B cell (primary cell): ENCODE measurements around the gene STT3B. TPM values are rescaled to one million over a fixed set of nuclear protein-coding genes. Genes with fewer than 3 reads are reported as not detected.

ENCODE experiments used
- ATAC-seq: fragments of 200-7000 bp; cut with Tn5 transposase; one replicate; pipeline ENCODE4 v1.10.0; 2021; ENCODE audit warnings: low read depth, mild to moderate bottlenecking, moderate number of reproducible peaks, moderate library complexity
- CTCF ChIA-PET: fragments of 350-600 bp; sonication (Branson Sonifier 250); formaldehyde crosslinking; loops from one replicate; lab custom pipeline; 2021; ENCODE audit warnings: antibody characterized with exemption, inconsistent platforms; lab: Charles Lee
- POLR2A ChIA-PET: fragments of 350-600 bp; sonication (Branson Sonifier 250); formaldehyde crosslinking; loops from one replicate; lab custom pipeline; 2021; ENCODE audit warnings: antibody characterized with exemption; lab: Charles Lee
- DNase-seq: peaks from one replicate; pipeline ENCODE4 v3.0.0; 2013
- H2AFZ ChIP-seq: 2 replicates; pipeline ENCODE4 v1.6.1; 2012; ENCODE audit warnings: mild to moderate bottlenecking, low read depth, low read length; ENCODE audit not compliant: insufficient read depth, poor library complexity, severe bottlenecking
- H3K27ac ChIP-seq, 2 donors: 1 replicate in 1 of 2; 2 replicates in 1 of 2; pipeline ENCODE4 v1.5.1; 2012 to 2013; ENCODE audit warnings: low read length in 2 of 2, mild to moderate bottlenecking in 2 of 2, moderate library complexity in 1 of 2
- H3K27me3 ChIP-seq, 4 experiments: fragments of 200-600 bp in 1 of 4; sonication (generic) in 1 of 4; replicated peaks in 1 of 4; 1 replicate in 2 of 4; 2 replicates in 2 of 4; pipeline versions ENCODE4 v1.6.1 to v1.7.0; 2013 to 2016; ENCODE audit warnings: low read length in 3 of 4, mild to moderate bottlenecking in 2 of 4, mixed read lengths in 1 of 4, moderate library complexity in 1 of 4; ENCODE audit not compliant: insufficient read depth in 4 of 4, control insufficient read depth in 3 of 4; ENCODE audit errors: control extremely low read depth in 1 of 4
- H3K36me3 ChIP-seq, 2 experiments: replicated peaks in 1 of 2; 1 replicate in 1 of 2; 2 replicates in 1 of 2; pipeline versions ENCODE4 v1.6.1 to v1.7.1; 2013; ENCODE audit warnings: low read length in 1 of 2; ENCODE audit not compliant: insufficient read depth in 2 of 2, control insufficient read depth in 1 of 2; ENCODE audit errors: control extremely low read depth in 1 of 2, extremely low read depth in 1 of 2
- H3K4me1 ChIP-seq, 2 donors: fragments of 200-600 bp in 1 of 2; sonication (generic) in 1 of 2; 1 replicate in 1 of 2; 2 replicates in 1 of 2; pipeline versions ENCODE4 v1.5.1 to v1.6.1; 2013 to 2017; ENCODE audit warnings: low read length in 2 of 2; ENCODE audit not compliant: control insufficient read depth in 2 of 2, insufficient read depth in 2 of 2
- H3K4me2 ChIP-seq: replicated peaks from 2 replicates; pipeline ENCODE3; 2012; ENCODE audit warnings: mild to moderate bottlenecking, low read depth, low read length; ENCODE audit not compliant: poor library complexity, severe bottlenecking
- H3K4me3 ChIP-seq, 5 experiments: fragments of 200-600 bp in 1 of 5; sonication (generic) in 1 of 5; 1 replicate in 3 of 5; 2 replicates in 2 of 5; pipeline versions ENCODE4 v1.5.1 to v1.7.0; 2011 to 2016; ENCODE audit warnings: low read length in 4 of 5, mild to moderate bottlenecking in 4 of 5, low read depth in 2 of 5, control low read depth in 1 of 5, moderate library complexity in 1 of 5; ENCODE audit not compliant: insufficient read depth in 1 of 5; ENCODE audit errors: control extremely low read depth in 1 of 5, extremely low read depth in 1 of 5
- H3K79me2 ChIP-seq: fragments of 200-600 bp; sonication (generic); one replicate; pipeline ENCODE4 v1.6.0; 2016; ENCODE audit warnings: low read length; ENCODE audit not compliant: control insufficient read depth, insufficient read depth
- H3K9ac ChIP-seq: fragments of 200-600 bp; sonication (generic); 2 replicates; pipeline ENCODE4 v1.6.1; 2017; ENCODE audit warnings: mild to moderate bottlenecking, low read length, moderate library complexity
- H3K9me3 ChIP-seq, 3 donors: one replicate each; pipeline versions ENCODE4 v1.6.1 to v1.7.1; 2013; ENCODE audit warnings: low read length in 2 of 3; ENCODE audit not compliant: control insufficient read depth in 2 of 3, insufficient read depth in 1 of 3; ENCODE audit errors: control extremely low read depth in 1 of 3
- H4K20me1 ChIP-seq: 2 replicates; pipeline ENCODE4 v1.6.0; 2012; ENCODE audit warnings: mild to moderate bottlenecking, low read length; ENCODE audit not compliant: insufficient read depth, control insufficient read depth, poor library complexity, severe bottlenecking
- H3K27ac Mint-ChIP-seq: one replicate; pipeline ENCODE4 v1.8.0; 2021; ENCODE audit warnings: mixed read lengths
- H3K27me3 Mint-ChIP-seq: one replicate; pipeline ENCODE4 v1.8.0; 2021; ENCODE audit warnings: mixed read lengths
- H3K4me1 Mint-ChIP-seq: one replicate; pipeline ENCODE4 v1.8.0; 2021; ENCODE audit warnings: mixed read lengths
- H3K4me3 Mint-ChIP-seq: one replicate; pipeline ENCODE4 v1.8.0; 2021; ENCODE audit warnings: mixed read lengths
- H3K9me3 Mint-ChIP-seq: one replicate; pipeline ENCODE4 v1.8.0; 2022; ENCODE audit warnings: mixed read lengths; ENCODE audit not compliant: insufficient read depth
- EZH2 ChIP-seq: IDR thresholded peaks from 2 replicates; pipeline ENCODE4 v1.6.1; 2012; ENCODE audit warnings: borderline replicate concordance, low read depth, mild to moderate bottlenecking, moderate library complexity, low read length; ENCODE audit not compliant: insufficient read depth, poor library complexity, severe bottlenecking
- WGBS: methylation state at CpG from one replicate; pipeline ENCODE4 v1.1.5; 2013; ENCODE audit warnings: missing lambda C conversion rate; ENCODE audit not compliant: insufficient coverage; 5-methylcytosine and 5-hydroxymethylcytosine counted together
- intact Hi-C: fragments of 100-400 bp; cut with micrococcal nuclease; formaldehyde crosslinking; loops from one replicate; pipeline ENCODE4 v1.10.0; 2022
- polyA plus RNA-seq: library from polyadenylated mRNA; depleted of rRNA; stranded (reverse); fragments of >200 nt; gene quantifications from 2 replicates; pipeline ENCODE4 v1.2.3, GENCODE V29; 2012
- total RNA-seq, 2 donors: library from RNA; stranded (reverse); fragments of 120-200 nt in 1 of 2; gene quantifications; 1 replicate in 1 of 2; 2 replicates in 1 of 2; pipeline versions ENCODE4 v1.2.3 to v1.2.4, GENCODE V29; 2013 to 2022
- TF ChIP-seq, protein P1 (sequence below): fragments of 200-600 bp; IDR thresholded peaks from one replicate; pipeline ENCODE4 v1.8.0; 2022; ENCODE audit warnings: antibody characterized with exemption, mild to moderate bottlenecking

The STT3B gene
- total and polyA plus RNA-seq, 2 donors (not counting 1 experiment from before 2014, with no cell fraction given), result 35.4 to 79.2 TPM

DNA sequence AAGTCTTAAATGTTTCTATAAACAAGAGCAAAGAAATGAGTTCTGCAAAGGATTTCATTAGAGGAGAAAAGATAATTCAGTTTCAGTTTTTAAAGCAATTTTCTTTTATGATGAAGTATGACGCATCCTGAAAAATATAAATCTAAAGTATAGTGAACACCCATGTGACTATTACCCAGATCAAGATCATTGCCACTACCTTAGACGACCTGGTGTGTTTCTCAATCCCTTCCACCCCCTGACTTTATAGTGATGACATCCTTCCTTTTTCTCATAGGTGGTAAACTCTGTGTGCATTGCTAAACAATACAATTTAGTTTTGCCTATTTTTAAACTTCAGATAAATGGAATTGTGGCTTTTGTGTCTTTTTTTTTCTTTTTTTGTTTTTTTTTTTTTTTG is 8.4 kb downstream of the STT3B start:
- H3K27ac Mint-ChIP-seq, result no peak overlapping the region
- no peak overlapping the region for H3K4me2 ChIP-seq
- H3K27me3 ChIP-seq, result no peaks in the 10 kb centered on the region
- no peaks in the 10 kb centered on the region for H3K9me3 ChIP-seq
- H3K4me3 Mint-ChIP-seq, result no peak overlapping the region
- no peaks in the 10 kb centered on the region for H3K27me3 Mint-ChIP-seq
- H3K4me1 Mint-ChIP-seq, result peaks cover 77% of the 10 kb centered on the region
- DNase-seq, result no peak
- TF ChIP-seq EZH2, result no peak
- TF ChIP-seq, protein P1, sequence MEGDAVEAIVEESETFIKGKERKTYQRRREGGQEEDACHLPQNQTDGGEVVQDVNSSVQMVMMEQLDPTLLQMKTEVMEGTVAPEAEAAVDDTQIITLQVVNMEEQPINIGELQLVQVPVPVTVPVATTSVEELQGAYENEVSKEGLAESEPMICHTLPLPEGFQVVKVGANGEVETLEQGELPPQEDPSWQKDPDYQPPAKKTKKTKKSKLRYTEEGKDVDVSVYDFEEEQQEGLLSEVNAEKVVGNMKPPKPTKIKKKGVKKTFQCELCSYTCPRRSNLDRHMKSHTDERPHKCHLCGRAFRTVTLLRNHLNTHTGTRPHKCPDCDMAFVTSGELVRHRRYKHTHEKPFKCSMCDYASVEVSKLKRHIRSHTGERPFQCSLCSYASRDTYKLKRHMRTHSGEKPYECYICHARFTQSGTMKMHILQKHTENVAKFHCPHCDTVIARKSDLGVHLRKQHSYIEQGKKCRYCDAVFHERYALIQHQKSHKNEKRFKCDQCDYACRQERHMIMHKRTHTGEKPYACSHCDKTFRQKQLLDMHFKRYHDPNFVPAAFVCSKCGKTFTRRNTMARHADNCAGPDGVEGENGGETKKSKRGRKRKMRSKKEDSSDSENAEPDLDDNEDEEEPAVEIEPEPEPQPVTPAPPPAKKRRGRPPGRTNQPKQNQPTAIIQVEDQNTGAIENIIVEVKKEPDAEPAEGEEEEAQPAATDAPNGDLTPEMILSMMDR, result no peak
- H3K79me2 ChIP-seq, result peaks cover 100% of the 10 kb centered on the region
- no peaks in the 10 kb centered on the region for H3K9me3 Mint-ChIP-seq
- intact Hi-C loops, result no loop called here
- ChIA-PET CTCF (interaction anchor here (0.6 to 1.7 kb wide), 2 partner anchors 9 to 773 kb away, joined by 3 to 5 read pairs; no protein-coding TSS in a partner anchor), POLR2A (no interaction called here)
- WGBS, result no CpG with 5 or more reads among the region's 2 CpGs
- H2AFZ ChIP-seq, result no peak overlapping the region
- no peak overlapping the region for H3K27ac ChIP-seq
- no peak for ATAC-seq
- H3K9ac ChIP-seq, result no peak overlapping the region
- H3K36me3 ChIP-seq, result peaks cover 0 to 4% of the 10 kb centered on the region in 2 experiments
- H4K20me1 ChIP-seq, result peaks cover 59% of the 10 kb centered on the region
- no peak overlapping the region for H3K4me3 ChIP-seq
- H3K4me1 ChIP-seq, result peaks cover 13 to 48% of the 10 kb centered on the region in 2 donors

DNA sequence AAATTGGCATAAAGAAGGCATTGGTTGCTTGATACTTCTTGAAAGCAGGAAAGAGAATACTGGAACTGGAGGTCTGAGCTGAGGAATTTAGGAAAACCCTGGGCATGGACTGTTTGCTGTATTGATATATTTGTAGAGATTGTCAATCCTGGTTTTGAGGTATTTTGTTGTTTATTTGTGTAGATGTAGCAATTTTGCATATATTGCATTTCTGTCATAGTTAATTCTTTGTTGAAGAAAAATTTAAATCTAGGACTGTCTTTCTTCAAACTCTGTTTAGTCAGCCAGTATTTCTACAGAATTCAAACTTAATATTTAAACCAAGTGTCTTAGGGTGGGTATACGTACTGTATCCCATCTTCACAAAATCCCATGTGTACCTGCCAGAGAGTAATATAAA is 9.5 kb downstream of the STT3B start:
- no peak for TF ChIP-seq EZH2
- TF ChIP-seq, protein P1, result no peak
- DNase-seq, result no peak
- Histone ChIP-seq H3K36me3 (peaks cover 0 to 4% of the 10 kb centered on the region in 2 experiments), H3K27me3 (no peaks in the 10 kb centered on the region), H3K79me2 (peaks cover 100% of the 10 kb centered on the region), H4K20me1 (peaks cover 60% of the 10 kb centered on the region), H2AFZ (no peak overlapping the region), H3K27ac (no peak overlapping the region), H3K4me3 (no peak overlapping the region), H3K9me3 (no peaks in the 10 kb centered on the region), H3K9ac (no peak overlapping the region), H3K4me2 (no peak overlapping the region), H3K4me1 (peaks cover 3 to 37% of the 10 kb centered on the region in 2 donors)
- no peak for ATAC-seq
- POLR2A ChIA-PET, result no interaction called here
- CTCF ChIA-PET, result no interaction called here
- H3K9me3 Mint-ChIP-seq, result no peaks in the 10 kb centered on the region
- H3K27ac Mint-ChIP-seq, result no peak overlapping the region
- H3K4me1 Mint-ChIP-seq, result peaks cover 72% of the 10 kb centered on the region
- WGBS, result no CpG with 5 or more reads among the region's 1 CpG
- intact Hi-C loops, result no loop called here
- H3K4me3 Mint-ChIP-seq, result no peak overlapping the region
- H3K27me3 Mint-ChIP-seq, result no peaks in the 10 kb centered on the region
